Measurements from ENCODE around the gene TSSK3. TPM values are rescaled to one million over a fixed set of nuclear protein-coding genes. Genes with fewer than 3 reads are reported as not detected.
A peak's percentile ranks its signal among the peaks of the same experiment; 100 is the strongest.

TSSK3 gene
- total and polyA plus RNA-seq, 9 of the 15 experiments (the other 6 are each of a cell fraction or from before 2014, with no cell fraction given): 0.27 to 2.8 (median 1.9) TPM

DNA sequence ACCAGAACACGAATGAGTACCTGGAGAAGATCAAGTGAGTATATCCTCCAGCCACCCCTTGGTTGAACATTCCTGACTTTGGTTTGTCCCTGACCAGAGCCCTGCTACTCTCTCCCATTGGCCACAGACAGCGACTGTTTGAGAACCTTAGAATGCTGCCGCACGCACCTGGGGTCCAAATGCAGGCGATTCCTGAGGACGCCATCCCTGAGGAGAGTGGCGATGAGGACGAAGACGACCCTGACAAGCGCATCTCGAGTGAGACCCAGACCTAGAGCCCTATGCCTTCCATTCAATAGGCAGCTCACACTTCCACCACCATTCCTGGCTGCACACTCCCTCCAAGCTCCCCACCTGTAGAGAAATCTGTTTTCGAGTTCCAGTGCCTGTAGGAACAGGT is 30.8 kb upstream of the TSSK3 start:
- CTCF ChIA-PET (ENCODE audit: low intra/inter-chr PET ratio): interaction anchor here (0.6 kb wide), 1 partner anchor 64 kb away, joined by 3 read pairs; no protein-coding TSS in a partner anchor
- intact Hi-C loops (cut with micrococcal nuclease): no loop called here
- TF ChIP-seq, protein P1, sequence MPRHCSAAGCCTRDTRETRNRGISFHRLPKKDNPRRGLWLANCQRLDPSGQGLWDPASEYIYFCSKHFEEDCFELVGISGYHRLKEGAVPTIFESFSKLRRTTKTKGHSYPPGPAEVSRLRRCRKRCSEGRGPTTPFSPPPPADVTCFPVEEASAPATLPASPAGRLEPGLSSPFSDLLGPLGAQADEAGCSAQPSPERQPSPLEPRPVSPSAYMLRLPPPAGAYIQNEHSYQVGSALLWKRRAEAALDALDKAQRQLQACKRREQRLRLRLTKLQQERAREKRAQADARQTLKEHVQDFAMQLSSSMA (CRISPR knock-in tag; IDR thresholded peaks at IDR 0.05): no peak
- TF ChIP-seq SUPT5H (IDR thresholded peaks at IDR 0.05): 0 out of 2 replicates have a peak, but pooled peaks have one; percentile 2
- POLR2A ChIA-PET: interaction anchor here (0.6 to 5.9 kb wide), 17 partner anchors 10 to 189 kb away, joined by 3 to 75 read pairs (median 4); partner anchors contain the start of genes BSDC1, CCDC28B and HDAC1
- no peak overlapping the region for H3K4me2 ChIP-seq (ENCODE audit: insufficient read depth, low read length)
- DNase-seq (ENCODE audit: extremely low read depth in 1 of 4, low spot score in 3 of 4) (no peak), ATAC-seq (no peak), FAIRE-seq (no peak)
- no peak overlapping the region for H3K27ac ChIP-seq (ENCODE audit: extremely low read depth, low read depth, low read length)
- peaks cover 14% of the 10 kb centered on the region; the same call in 1 of the 2 replicates for H4K20me1 ChIP-seq (replicated peaks; ENCODE audit: control insufficient read depth, insufficient read depth, low read length)
- peak overlapping the region in 1 of 2 experiments; percentile 62; a peak in 1 of 4 replicates for H3K9ac ChIP-seq (ENCODE audit: insufficient read depth in 1 of 2, low read depth in 2 of 2, low read length in 2 of 2)
- H3K9me3 ChIP-seq (replicated peaks; ENCODE audit: control insufficient read depth, insufficient read depth, low read depth, low read length): no peaks in the 10 kb centered on the region
- H3K4me1 ChIP-seq (replicated peaks in 1 of 2; ENCODE audit: control insufficient read depth in 2 of 2, insufficient read depth in 2 of 2, low read length in 2 of 2): peaks cover 18 to 23% of the 10 kb centered on the region in 2 experiments
- H3K27me3 ChIP-seq (ENCODE audit: control insufficient read depth in 2 of 2, insufficient read depth in 2 of 2, low read length in 2 of 2): no peaks in the 10 kb centered on the region
- in situ Hi-C loops (cut with MboI): no loop called here
- WGBS (ENCODE audit: insufficient coverage, low coverage, missing lambda C conversion rate): 88% methylated on average over 12 of the region's 12 CpGs
- BruUV-seq (replicated peaks): no TSS peak
- H3K36me3 ChIP-seq (ENCODE audit: control insufficient read depth, insufficient read depth, low read length): peaks cover 83% of the 10 kb centered on the region
- H3K9me1 ChIP-seq (ENCODE audit: control insufficient read depth, insufficient read depth, low read length): peaks cover 6% of the 10 kb centered on the region
- H2AFZ ChIP-seq (ENCODE audit: low read depth, low read length): no peak overlapping the region
- no peak overlapping the region for H3K4me3 ChIP-seq
- H3K79me2 ChIP-seq (ENCODE audit: control insufficient read depth, insufficient read depth, low read length): peaks cover 27% of the 10 kb centered on the region

DNA sequence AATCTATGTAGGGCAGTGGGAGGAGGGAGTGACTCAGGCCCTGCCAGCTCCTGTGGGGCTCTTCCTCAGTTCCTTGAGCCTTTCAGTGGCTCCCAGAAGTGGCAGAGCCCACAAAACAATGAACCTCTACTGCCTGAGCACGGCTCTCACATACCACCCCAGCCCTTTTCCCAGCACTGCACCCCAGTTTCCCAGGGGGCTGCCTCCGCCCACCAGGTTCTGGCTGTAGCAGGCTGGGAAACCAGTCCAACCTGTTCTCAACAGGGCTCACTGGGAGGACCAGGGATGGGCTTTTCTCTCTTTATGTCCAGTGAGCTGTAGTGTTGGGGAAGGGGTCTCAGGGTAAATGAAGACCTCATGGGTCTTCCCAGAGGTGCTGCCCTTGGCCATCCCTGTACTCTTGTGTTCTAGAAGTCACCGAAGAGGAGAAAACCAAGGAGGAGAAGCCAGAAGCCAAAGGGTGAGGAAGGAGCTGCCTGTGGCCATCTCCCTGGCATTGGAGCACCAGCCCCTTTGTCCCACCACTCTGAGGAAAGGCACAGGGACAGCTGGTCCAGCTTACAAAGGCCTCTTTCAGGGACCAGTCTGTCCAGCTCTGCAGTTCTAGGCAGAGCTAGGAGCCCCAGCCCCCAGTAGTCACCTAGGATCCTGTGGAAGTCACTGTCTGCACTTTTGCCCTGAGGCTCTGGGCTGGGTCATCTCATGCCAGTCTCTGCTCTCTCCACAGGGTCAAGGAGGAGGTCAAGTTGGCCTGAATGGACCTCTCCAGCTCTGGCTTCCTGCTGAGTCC is 29.9 kb upstream of the TSSK3 start:
- H3K4me2 ChIP-seq (ENCODE audit: insufficient read depth, low read length): no peak overlapping the region
- H3K4me3 ChIP-seq: no peak overlapping the region
- no peak for TF ChIP-seq ZNF717 (CRISPR knock-in tag; IDR thresholded peaks at IDR 0.05)
- TF ChIP-seq ZNF282 (CRISPR knock-in tag; IDR thresholded peaks at IDR 0.05): no peak
- TF ChIP-seq POLR2AphosphoS5 (IDR thresholded peaks at IDR 0.05; ENCODE audit: control insufficient read depth, insufficient read depth, low read depth, low read length): peak; percentile 51; the same call in 1 of the 2 replicates
- peak; percentile 42; the same call in 1 of the 2 replicates for TF ChIP-seq RBFOX2 (IDR thresholded peaks at IDR 0.05; ENCODE audit: low read depth, low read length)
- TF ChIP-seq ZBTB7A (IDR thresholded peaks at IDR 0.05; ENCODE audit: borderline replicate concordance, control insufficient read depth, low read depth, low read length): 0 out of 2 replicates have a peak, but pooled peaks have one; percentile 23
- TF ChIP-seq PURB (CRISPR knock-in tag; IDR thresholded peaks at IDR 0.05; ENCODE audit: low read depth): no peak
- no peak for TF ChIP-seq TGIF2 (CRISPR knock-in tag; IDR thresholded peaks at IDR 0.05)
- TF ChIP-seq POLR2G (IDR thresholded peaks at IDR 0.05; ENCODE audit: low read depth, low read length): peak; percentile 43; the same call in 1 of the 2 replicates
- no peak for TF ChIP-seq PHB (CRISPR knock-in tag; IDR thresholded peaks at IDR 0.05)
- TF ChIP-seq, protein P2, sequence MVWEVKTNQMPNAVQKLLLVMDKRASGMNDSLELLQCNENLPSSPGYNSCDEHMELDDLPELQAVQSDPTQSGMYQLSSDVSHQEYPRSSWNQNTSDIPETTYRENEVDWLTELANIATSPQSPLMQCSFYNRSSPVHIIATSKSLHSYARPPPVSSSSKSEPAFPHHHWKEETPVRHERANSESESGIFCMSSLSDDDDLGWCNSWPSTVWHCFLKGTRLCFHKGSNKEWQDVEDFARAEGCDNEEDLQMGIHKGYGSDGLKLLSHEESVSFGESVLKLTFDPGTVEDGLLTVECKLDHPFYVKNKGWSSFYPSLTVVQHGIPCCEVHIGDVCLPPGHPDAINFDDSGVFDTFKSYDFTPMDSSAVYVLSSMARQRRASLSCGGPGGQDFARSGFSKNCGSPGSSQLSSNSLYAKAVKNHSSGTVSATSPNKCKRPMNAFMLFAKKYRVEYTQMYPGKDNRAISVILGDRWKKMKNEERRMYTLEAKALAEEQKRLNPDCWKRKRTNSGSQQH (CRISPR knock-in tag; IDR thresholded peaks at IDR 0.05): no peak
- peak; percentile 9; the same call in 1 of the 2 replicates for TF ChIP-seq HNRNPUL1 (IDR thresholded peaks at IDR 0.05; ENCODE audit: low read length)

More for the DNA sequence above, 29.9 kb upstream of the TSSK3 start:
- no peak for DNase-seq (ENCODE audit: extremely low read depth in 1 of 4, low spot score in 3 of 4)
- H3K27ac ChIP-seq (ENCODE audit: extremely low read depth, low read depth, low read length): no peak overlapping the region
- 95% methylated on average over 2 of the region's 3 CpGs for WGBS (ENCODE audit: insufficient coverage, low coverage, missing lambda C conversion rate)
- ChIA-PET CTCF (ENCODE audit: low intra/inter-chr PET ratio) (no interaction called here), POLR2A (interaction anchor here (0.6 to 5.9 kb wide), 23 partner anchors 9 to 188 kb away, joined by 3 to 75 read pairs (median 4); partner anchors contain the start of genes BSDC1, CCDC28B and HDAC1)
- H3K27me3 ChIP-seq (ENCODE audit: control insufficient read depth in 2 of 2, insufficient read depth in 2 of 2, low read length in 2 of 2): no peaks in the 10 kb centered on the region
- no peak overlapping the region for H2AFZ ChIP-seq (ENCODE audit: low read depth, low read length)
- H3K9me1 ChIP-seq (ENCODE audit: control insufficient read depth, insufficient read depth, low read length): peaks cover 6% of the 10 kb centered on the region
- H3K9ac ChIP-seq (ENCODE audit: insufficient read depth in 1 of 2, low read depth in 2 of 2, low read length in 2 of 2): peak overlapping the region in 1 of 2 experiments; percentile 53; a peak in 2 of 4 replicates
- H3K79me2 ChIP-seq (ENCODE audit: control insufficient read depth, insufficient read depth, low read length): peaks cover 27% of the 10 kb centered on the region
- in situ Hi-C loops (cut with MboI) (no loop called here), intact Hi-C loops (cut with micrococcal nuclease) (no loop called here)
- no TSS peak for BruUV-seq (replicated peaks)
- H3K9me3 ChIP-seq (replicated peaks; ENCODE audit: control insufficient read depth, insufficient read depth, low read depth, low read length): no peaks in the 10 kb centered on the region
- FAIRE-seq: no peak
- H4K20me1 ChIP-seq (replicated peaks; ENCODE audit: control insufficient read depth, insufficient read depth, low read length): peaks cover 17% of the 10 kb centered on the region; the same call in 1 of the 2 replicates
- H3K36me3 ChIP-seq (ENCODE audit: control insufficient read depth, insufficient read depth, low read length): peaks cover 74% of the 10 kb centered on the region
- ATAC-seq: 0 out of 3 replicates have a peak, but pooled peaks have one; percentile 0
- H3K4me1 ChIP-seq (replicated peaks in 1 of 2; ENCODE audit: control insufficient read depth in 2 of 2, insufficient read depth in 2 of 2, low read length in 2 of 2): peaks cover 20 to 31% of the 10 kb centered on the region in 2 experiments
